Ramos (cell line): Measurements from ENCODE around the gene SEC24C.

Source experiments
- in situ Hi-C: fragments of 300-500 bp; cut with MboI; formaldehyde crosslinking; loops from one replicate; pipeline ENCODE4 v1.14.3; 2022; ENCODE audit warnings: low sequenced_read_pairs; ENCODE audit not compliant: unreplicated experiment

Gene SEC24C

GRCh38 chr10:73808021-73808815 lies 64.0 kb downstream of the SEC24C start:
- in situ Hi-C loops, result no loop called here

- in situ Hi-C loops, result no loop called here
Measured at GRCh38 chr10:73809061-73809818, 65.1 kb downstream of the SEC24C start.

DNA sequence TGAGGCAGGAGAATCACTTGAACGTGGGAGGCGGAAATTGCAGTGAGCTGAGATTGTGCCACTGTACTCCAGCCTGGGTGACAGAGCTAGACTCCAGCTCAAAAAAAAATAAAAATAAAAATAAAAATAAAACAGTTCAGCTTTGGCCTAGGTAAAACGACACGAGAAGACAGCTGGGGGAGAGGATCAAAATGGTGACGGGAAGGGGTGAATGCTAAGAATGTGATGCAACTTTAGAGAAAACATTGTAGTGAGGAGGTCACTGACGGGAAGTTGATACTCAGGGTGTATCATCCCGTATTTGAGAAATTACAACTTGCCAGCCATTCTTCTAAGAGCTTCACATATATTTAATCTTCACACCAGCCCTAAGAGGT lies 66.2 kb downstream of the SEC24C start:
- in situ Hi-C loops, result no loop called here

DNA sequence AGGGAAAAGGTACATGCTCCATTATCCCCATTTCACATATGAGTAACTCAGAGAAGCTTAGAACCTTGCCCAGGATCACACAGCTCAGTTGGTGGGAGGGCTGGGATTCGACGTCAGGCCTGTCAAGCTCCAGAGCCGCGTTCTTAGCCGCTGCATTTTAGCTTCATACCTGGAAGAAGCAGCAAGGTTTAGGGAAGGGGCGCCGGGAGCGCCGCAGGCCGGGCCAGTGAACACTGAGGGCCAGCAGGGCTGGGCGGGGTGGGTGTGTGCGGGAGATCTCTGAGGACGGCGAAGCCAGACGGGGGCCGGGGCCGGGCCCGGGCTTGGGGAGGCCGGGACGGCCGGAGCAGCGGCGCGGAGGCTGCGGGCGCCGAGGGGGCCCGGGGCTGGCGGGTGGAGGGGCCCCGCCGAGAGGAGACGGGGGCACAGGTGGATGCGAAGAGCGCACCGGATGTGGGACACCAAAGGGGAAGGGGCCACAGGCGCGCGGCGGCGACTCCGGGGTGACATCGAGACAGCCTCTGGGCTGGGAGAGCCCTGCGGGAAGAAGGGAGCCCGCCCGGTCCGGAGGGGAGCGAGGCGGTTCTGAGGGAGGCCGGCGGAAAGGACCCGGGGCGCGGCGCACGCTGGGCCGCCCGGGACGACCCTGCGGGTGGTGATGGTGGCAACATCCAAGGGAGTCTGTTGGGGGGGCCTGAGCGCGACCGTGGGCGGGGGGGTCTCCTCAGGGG lies 66.7 kb downstream of the SEC24C start:
- in situ Hi-C loops, result no loop called here

- in situ Hi-C loops, result no loop called here
Measured at GRCh38 chr10:73812657-73813056, 68.5 kb downstream of the SEC24C start.

GRCh38 chr10:73813333-73813732 lies 69.2 kb downstream of the SEC24C start:
- in situ Hi-C loops, result no loop called here

- in situ Hi-C loops, result no loop called here
Measured at GRCh38 chr10:73814276-73814895, 70.2 kb downstream of the SEC24C start.

DNA sequence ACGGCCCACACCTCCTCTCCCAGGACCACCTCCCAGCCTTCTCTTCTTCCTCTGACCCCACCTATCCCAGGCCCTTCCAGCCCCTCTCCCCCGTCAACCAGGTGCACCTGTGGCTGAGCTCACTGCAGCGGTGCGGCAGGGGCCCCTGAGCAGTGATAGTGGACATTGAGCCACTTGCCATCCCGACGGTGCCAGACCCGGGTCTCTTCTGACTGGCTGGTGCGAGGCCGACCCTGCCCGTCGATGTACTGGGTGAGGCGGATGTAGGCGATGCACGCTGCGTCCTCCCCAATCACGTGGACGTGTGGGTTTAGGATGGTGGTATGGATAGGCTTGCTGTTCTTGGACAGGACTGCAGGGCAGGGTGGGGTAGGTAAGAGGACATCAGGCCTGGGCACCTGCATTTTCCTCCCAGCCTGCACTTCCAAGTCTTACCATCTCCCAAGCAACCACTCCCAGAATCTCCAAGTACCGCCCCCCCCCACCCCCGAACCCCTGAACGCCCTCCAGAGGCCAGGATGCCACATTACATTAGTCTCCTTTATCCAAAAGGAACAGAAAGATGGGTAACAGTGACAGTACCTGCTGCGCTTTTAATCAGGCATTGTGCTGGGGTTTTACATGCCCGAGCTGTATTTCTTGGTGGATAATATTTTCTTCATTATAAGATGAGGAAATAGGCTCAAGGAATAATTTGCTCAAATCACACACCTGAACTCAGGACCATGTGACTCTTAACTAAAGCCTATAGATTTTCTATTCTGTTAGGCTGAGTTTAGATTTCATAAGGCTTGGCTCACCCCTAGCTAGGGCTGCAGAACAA lies 70.9 kb downstream of the SEC24C start:
- in situ Hi-C loops, result no loop called here

DNA sequence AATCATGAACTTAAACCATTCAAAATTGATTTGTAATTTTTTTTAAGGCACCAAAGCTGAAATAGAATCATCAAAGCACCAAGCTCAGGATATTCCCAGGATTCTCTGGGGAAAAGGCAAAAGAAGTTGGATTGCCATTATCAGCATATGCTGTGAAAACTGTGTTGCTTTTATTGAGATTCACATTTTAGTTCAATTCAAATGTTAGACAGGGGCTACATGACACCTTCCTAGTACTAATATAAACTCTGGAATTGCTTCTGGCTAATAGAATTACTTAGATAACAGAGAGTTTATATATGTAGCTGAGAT lies 71.5 kb downstream of the SEC24C start:
- in situ Hi-C loops, result no loop called here

DNA sequence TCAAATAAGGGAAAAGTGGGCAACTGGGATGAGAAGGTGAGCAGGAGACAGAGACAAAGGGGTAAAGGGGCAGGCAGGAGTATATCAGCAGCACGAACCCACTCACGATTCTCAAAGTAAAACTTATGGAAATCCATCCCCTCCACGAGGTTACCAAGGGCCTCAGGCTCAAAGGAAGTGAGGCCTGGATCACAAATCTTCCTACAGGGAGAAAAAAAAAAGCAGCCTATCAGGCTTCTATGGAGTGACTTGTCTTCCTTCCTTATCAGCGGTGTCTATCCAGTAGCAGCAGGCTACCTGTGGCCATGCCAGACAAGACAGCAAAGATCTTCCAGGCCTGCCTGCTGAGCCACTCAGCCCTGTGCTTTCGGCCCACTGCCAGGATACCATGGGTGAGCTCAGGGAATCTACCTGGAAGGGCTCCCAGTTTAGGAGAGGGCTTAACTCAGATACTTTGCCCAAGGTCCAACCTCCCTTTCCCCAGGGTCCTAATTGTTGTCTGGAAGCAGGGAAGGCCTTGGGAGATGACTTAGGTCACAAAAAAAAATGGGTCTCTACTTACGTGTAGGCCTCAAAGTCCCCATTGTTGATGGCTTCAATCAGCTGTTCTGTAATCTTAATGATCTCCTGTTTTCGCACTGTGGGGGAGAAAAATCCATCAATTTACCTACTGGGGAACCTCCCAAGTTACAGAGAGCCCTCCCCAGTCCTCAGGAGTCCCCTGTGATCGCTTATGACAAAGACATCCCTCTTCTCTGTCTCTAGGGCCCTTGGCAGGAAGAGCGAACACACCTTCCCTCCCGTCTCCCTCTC lies 73.0 kb downstream of the SEC24C start:
- in situ Hi-C loops, result no loop called here

DNA sequence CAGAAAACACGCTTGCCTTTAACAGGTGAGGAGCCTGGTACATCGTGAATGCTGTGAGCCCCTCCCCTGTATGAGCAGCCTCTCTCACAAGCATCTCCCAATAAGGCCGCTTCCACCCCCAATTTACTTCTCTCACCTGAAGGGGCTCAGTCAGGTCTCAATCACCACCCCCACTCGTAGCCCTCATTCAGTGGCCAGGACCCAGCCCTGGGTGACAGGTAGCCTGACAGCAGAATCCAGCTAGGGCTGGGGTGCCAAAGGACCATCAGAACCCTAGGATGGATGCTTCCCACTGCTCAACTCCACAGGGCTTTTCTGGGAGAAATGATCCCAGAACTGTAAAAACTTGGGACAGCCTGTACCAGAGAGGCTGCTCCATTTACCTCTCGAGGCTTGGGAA lies 73.7 kb downstream of the SEC24C start:
- in situ Hi-C loops, result no loop called here

- in situ Hi-C loops, result no loop called here
Measured at GRCh38 chr10:73818402-73818801, 74.2 kb downstream of the SEC24C start.

- in situ Hi-C loops, result no loop called here
Measured at GRCh38 chr10:73819081-73819480, 74.9 kb downstream of the SEC24C start.

- in situ Hi-C loops, result no loop called here
Measured at GRCh38 chr10:73819513-73820093, 75.4 kb downstream of the SEC24C start.
